ACHN (cell line): ENCODE measurements around the gene DYDC2.
"Not testable (repeated sequence)": the region's sequence is repeated elsewhere in the genome, so short reads cannot be mapped to it uniquely, and the experiment has no call there.

Experiments
- DNase-seq: peaks from one replicate; pipeline ENCODE4 v3.0.0-alpha.2; 2015
- in situ Hi-C: cut with HindIII; loops from 2 replicates; pipeline ENCODE4 v1.10.0; 2017; ENCODE audit warnings: low sequenced_read_pairs, low pct_ligation_motif_present, low pct_unique_long_range_greater_than_20kb

DYDC2 gene

DNA sequence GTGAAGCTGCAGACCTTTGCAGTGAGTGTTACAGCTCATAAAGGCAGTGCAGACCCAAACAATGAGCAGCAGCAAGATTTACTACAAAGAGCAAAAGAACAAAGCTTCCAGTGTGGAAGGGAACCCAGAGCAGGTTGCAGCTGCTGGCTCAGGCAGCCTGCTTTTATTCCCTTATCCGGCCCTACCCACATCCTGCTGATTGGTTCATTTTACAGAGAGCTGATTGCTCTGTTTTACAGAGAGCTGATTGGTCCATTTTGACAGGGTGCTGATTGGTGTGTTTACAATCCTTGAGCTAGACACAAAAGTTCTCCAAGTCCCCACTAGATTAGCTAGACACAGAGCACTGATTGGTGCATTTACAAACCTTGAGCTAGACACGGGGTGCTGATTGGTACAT, 2.3 kb downstream of the DYDC2 start:
- in situ Hi-C loops, DNase-seq: not testable (repeated sequence)

DNA sequence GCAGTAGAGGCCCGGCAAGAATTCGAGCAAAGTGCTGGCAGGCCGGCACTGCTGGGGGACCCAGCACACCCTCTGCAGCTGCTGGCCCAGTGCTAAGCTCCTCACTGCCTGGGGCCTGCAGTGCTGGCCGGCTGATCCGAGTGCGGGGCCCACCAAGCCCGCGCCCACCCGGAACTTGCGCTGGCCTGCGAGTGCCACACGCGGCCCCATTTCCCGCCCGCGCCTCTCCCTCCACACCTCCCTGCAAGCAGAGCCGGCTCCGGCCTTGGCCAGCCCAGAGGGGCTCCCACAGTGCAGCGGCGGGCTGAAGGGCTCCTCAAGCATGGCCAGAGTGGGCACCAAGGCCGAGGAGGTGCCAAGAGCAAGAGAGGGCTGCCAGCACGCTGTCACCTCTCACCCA, 3.1 kb downstream of the DYDC2 start:
- in situ Hi-C loops, result no loop called here
- DNase-seq, result no peak

DNA sequence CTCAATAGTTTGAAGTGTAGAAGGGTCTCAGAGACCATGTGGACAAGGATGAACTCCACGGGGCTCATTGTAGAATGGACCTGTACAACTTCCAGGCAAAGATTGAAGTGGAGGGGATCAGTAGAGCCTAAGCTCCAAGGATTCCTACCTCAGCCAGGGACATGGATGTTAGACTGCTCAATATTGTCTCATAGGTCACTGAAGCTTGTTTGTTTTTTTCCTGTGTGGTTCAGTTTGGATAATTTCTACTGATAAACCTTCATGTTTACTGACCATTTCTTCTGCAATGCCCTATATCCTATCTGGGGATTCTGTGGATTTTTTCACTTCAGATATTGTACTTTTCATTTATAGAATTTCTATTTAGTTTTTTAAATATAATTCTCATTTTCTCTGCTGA, 8.9 kb downstream of the DYDC2 start:
- in situ Hi-C loops, result no loop called here
- DNase-seq, result no peak

DNA sequence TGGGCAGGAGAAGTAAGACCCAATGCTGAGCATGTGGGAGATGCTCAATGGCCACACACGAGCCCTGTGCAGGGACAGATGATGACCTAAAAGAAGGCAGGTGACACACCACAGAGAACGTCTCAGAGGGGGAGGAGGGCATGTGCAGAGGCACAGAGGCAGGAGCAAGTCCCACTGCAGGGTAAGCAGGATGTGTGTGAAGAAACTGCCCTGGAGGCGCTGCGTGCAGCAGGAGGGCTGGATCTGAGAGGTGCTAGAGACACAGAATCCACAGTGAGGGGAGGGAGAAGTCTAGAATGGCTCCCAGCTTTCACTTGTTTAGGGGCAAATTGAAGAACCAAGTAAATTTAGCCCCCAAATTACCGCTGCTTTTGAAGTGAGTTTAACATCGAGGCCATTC, 14.9 kb downstream of the DYDC2 start:
- in situ Hi-C loops, result no loop called here
- no peak for DNase-seq

DNA sequence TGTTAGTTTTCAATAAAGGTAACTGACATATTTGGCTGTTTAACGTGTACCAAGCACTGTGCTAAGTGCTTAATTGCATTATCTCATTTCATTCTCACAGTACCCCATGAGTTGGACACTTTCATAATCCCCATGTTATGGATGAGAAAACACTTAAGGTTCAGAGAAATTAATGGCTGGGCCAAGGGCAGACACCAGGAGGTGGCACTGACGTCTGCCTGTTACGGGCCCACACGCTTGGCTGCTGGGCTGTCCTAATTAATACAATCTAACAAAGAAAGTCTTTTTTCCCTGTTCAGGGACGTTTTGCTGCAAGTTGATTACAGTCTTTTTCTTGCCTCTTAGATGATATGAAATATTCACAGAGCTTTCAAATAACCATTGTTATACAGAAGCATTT, 16.1 kb downstream of the DYDC2 start:
- DNase-seq, result no peak
- in situ Hi-C loops, result no loop called here

DNA sequence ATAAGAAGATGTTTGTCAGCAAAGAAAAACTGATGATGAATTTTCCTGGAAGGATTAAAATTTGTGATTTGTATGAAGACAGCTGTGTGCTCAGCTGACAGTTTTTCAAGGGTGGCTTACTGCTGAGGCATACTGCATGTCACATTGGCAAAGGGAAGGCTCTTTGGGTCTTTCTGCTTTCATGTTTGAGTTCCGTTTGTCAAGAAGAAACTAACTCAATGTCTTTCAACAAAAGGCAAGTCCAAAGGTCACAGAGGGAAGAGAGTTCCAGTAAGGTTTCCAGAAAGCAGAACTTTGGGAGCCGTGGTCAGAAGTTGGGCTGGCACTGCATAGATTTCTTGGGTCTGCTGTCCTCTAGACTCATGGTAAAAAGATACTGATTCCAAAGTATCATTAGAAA, 16.9 kb downstream of the DYDC2 start:
- in situ Hi-C loops, result no loop called here
- DNase-seq, result no peak

DNA sequence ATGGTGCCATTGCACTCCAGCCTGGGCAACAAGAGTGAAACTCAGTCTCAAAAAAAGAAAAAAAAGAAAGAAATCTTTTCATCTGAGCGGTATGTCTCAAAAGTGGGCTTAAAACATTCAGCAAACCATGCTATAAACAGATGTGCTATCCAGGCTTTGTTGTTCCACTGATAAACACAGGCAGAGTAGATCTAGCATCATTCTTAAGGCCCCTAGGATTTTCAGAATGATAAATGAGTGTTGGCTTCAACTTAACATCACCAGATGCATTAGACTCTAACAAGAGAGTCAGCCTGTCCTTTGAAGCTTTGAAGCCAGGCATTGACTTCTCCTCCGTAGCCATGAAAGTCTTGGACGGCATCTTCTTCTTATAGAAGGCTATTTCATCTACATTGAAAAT, 23.1 kb downstream of the DYDC2 start:
- in situ Hi-C loops, result no loop called here
- DNase-seq, result no peak

DNA sequence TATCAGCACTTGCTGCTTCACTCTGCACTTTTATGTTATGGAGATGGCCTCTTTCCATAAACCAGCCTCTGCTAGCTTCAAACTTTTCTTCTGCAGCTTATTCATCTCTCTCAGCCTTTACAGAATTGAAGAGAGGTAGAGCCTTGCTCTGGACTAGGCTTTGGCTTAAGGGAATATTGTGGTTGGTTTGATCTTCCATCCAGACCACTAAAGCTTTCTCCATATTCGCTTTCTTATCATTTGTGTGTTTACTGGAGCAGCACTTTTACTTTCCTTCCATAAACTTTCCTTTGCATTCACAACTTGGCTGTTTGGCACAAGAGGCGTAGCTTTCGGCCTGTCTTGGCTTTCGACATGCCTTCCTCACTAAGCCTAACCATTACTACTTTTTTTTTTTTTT, 23.6 kb downstream of the DYDC2 start:
- in situ Hi-C loops, result no loop called here

DNA sequence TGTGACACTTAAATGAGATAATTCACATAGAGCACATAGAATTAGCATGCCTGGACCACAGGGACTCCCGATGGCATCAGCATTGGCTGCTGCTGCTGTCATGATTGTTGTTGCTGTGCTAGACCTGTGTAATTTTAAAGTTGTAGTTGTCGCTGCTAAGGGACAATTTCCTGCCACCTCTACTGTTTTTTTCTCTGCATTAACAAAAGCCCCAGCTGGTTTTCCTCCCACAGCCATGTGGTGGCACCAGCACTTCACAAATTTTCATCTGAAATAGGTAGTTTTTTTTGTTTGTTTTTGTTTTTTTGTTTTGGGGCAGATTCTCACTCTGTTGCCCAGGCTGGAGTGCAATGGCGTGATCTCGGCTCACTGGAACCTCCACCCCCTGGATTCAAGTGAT, 26.4 kb downstream of the DYDC2 start:
- in situ Hi-C loops, result no loop called here
- DNase-seq, result peak; percentile 55

More for the DNA sequence above, 23.6 kb downstream of the DYDC2 start:
- DNase-seq, result no peak

DNA sequence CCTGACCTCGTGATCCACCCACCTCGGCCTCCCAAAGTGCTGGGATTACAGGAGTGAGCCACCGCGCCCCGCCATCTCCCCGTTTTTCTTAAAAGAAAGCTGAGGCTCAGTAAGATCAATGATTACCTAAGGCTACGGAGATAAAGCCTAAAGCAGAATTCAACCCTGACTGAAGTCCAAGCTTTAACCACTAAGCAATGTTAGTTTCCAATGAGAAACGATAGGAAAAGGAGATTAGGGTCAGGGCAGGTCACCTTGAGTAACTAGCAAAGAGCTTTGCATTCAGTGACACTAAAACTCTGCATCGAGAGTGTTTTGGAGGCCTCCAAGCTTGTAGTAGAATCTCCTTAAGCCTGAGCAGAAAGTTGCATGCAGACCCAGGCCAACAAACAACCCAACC, 34.2 kb downstream of the DYDC2 start:
- no peak for DNase-seq
- in situ Hi-C loops, result no loop called here

DNA sequence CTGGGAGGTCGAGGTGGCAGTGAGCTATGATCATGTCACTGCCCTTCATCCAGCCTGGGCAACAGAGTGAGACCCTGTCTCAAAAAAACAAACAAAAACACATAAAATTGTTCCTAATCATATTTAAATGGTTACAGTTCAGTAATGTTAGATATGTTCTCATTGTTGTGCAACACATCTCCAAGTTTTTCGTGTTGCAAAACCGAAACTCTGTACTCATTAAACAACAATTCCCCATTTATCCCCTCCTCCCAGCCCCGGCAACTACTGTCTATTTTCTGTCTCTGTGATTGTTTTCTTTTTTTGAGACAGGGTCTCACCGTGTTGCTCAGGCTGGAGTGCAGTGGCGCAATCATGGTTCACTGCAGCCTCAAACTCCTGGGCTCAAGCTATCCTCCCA, 35.7 kb downstream of the DYDC2 start:
- in situ Hi-C loops, result no loop called here

DNA sequence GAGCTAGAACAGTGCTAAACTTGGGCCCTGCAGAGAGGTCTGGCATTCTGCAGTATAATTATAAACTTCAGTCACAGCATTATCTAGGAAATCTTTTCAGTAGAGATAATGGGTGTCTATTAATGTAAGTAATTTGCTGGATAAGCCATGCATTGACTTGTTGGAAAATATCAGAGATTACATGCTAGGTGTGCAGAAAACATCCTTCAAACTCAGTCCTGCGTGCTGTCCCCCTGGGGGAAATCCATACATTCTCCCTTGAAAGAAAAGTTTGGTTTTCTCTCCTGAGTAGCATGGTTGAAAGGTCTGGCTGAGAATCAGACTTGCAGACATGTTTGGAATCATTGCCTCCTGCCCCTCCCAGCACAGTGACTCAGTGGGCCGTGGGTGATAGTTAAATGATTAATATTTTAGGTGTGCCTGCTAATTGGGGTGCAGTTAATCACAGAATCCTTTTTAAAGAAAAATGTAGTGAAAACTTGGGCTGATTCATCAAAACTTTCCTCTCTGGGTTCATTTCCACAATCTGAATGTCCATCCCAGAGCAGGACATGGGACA, 37.9 kb downstream of the DYDC2 start:
- no peak for DNase-seq
- in situ Hi-C loops, result no loop called here

More for the DNA sequence above, 35.7 kb downstream of the DYDC2 start:
- DNase-seq, result no peak

DNA sequence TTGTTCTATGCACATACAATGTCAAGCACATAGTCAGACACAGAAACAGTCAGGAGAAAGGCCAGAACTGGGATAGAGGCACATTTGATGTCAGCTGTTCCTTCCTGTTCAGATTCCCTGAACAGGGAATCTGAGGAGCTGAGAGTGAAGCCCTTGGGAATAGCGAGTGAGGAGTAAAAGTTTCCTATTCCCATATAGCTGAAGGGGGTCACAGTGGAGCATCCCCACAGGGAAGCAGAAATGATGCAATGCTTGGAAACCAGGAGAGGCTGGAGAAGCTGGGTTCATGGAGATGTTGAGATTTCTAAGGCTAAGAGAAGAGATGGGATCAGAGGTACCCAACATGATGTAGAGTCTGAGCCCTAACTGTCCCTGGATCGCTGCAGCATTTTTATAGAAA, 40.4 kb downstream of the DYDC2 start:
- no peak for DNase-seq
- in situ Hi-C loops, result no loop called here

DNA sequence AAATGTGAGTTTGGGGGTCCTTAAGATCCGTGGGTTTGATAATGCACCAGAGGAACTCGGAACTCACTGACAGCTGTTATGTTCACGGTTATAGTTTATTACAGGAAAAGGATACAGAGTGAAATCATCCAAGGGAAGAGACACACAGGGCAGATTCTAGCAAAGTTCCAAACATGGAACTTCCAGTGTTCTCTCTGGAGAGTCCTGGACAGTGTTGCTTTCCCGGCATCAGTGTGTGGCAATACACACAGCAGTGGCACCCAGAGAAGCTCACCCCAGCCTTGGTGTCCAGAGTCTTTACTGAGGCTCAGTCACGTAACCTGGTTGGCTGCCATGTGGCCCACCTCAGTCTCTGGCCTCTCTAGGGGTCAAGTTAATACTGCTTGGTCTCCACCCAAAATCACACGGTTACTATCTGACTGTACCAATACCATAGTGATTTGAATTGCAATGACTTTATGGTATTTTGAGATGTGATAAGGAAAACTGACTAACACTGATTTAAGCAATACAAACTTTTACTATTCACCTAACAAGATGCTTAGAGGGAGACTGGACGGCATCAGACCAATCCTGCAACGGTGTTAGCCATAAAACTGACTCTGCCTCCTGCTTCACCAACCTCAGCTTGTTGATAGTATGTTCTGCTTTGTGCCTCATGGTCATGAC, 43.7 kb downstream of the DYDC2 start:
- DNase-seq, result no peak
- in situ Hi-C loops, result no loop called here

DNA sequence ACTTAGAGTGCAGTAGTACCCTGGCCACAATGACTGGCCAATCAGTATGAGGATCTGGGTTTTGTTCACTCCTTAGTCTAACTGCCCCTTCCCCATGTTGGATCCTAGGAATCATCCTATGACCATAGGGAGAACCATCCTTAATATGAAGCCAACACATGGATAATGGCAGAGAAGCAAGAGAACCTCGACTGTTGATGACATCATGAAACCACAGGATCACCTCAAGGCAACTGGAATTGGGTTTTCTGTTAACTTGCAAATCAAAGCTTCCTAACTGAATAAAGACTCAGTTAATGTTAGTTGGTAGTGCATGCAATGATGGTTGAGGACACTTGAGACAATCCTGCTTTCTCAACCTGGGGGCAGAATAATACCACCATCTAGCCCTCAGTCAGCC, 48.5 kb downstream of the DYDC2 start:
- in situ Hi-C loops, result no loop called here
- no peak for DNase-seq

DNA sequence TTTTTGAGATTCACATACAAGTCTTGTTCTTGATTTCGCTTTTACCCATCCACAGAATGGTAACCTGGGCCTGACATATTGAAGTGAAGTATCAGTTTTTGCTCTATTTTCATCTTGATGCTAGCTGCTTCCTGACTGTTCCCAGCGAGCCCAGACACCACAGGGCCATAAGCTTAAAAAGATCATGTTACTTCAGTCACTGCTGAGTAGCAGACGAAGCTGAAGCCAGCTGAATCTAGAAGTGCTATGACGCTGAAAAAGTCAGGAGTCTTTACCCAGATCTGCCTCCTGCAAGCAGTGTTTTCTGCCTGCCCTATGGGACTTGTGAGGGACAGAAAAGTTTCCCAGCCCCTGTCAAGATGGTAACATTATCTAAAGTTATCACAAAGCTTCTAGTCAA, 49.0 kb downstream of the DYDC2 start:
- DNase-seq, result no peak
- in situ Hi-C loops, result no loop called here

DNA sequence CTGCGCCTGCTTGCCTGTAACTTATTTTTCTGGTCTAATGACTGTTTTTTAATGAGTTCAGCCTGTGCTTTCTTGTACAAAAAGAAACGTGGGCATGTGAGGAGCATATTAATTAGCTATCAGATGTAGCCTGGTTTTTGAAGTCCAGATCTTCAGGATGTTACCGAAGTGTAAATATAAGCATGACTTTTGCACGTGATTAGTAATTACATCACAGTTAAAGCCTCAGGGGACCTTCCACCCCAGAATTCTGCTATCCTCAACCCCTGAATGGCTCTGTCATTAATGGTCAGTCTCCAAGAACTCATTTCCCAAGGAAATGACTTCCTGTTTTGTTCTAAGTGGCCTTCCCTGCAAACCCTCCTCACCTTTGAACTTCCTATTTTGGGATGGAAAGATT, 49.6 kb downstream of the DYDC2 start:
- DNase-seq, result no peak
- in situ Hi-C loops, result no loop called here

DNA sequence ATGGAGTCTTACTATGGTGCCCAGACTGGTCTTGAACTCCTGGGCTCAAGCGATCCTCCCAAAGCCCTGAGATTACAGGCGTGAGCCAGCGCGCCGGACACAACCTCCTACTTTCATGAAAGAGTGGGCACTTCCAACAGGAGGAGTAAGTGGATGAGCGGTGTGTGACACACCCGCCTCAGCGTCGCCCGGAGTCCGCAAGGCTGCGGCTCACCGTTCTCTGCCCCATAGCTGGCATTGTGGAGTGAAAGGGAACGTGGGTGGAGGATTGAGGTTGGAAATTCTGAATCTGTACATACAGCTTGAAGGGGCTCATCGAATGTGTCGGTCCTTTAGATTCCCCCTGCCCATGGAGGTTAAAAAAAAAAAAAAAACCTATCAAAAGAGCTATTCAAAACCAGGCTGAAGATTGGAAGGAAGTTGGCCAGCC, 51.2 kb downstream of the DYDC2 start:
- DNase-seq, result peak; percentile 86
- in situ Hi-C loops, result no loop called here

DNA sequence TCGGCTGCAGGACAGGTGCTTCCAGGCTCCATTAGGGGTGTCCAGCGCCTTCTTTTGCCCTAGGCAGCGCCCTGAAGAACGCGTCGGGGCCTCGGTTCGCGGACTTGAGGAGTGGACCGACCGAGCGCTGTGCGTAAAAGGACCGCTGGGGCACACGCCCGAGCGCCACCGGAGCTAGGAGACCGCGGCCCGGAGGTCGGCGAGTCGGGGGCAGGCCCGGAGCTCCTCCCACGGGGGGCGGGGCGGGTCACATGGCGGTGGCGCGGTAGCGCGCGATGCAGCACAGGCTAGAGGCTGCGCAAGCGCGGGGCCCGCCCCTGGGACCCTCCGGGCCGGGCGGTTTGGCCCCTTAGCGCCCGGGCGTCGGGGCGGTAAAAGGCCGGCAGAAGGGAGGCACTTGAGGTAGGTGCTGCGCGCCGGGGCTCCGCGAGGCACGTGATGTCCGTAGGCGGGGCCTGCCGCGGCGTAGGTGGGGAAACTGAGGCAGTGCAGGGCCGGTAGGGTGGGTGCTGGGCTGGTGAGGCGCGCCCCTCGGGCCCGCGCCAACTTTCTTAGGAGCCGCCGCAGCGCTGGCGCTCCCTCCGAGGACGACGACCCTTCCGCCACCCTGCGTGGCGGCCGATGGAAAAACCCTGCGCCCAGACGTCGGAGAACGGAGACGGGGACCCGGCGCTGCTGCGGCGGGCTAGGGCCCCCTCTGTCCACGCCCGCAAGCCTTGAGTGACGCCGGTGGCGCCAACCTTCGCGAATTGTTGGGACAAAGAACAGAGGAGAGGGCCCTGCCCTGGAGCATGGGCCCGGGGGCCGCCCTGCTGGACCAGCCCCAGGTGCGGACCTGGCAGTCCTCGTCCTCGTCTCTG, 51.9 kb downstream of the DYDC2 start, which contains the start of gene PRXL2A:
PRXL2A (plus strand) TSS at position 310 of the 860 bp plus-strand sequence. CDS start 11,917 bp downstream, outside the sequence.
- in situ Hi-C loops, result no loop called here
- peak; percentile 81 for DNase-seq

DNA sequence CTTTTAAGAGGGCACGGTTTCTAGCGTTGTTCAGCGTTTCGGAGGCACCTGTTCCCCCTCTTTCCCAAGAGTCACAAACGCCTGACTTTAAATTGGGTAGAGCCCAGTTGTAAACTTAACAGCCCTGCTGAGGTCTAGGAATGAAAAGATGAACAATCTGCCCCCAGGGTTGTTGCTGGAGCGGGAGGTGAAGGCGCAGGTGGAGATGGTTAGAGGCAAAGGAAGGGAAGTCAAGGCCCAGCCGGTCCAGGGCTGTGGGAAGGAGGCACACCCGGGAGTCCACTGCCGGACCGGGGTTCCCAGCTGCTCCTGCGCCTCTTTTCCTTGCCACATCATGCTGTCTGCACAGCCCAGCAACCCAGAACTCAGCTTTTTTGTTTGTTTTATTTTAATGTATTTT, 52.5 kb downstream of the DYDC2 start:
- DNase-seq, result no peak
- in situ Hi-C loops, result no loop called here
